A549 treated with CpdA at 1 μM for 4 hours (cell line): ENCODE data around the gene RPP14. TPM values are rescaled to one million over a fixed set of nuclear protein-coding genes. Genes with fewer than 3 reads are reported as not detected.

Source experiments
- total RNA-seq: library from RNA; stranded (reverse); fragments of 200-300 nt; extraction: Qiagen RNA extraction; gene quantifications from 5 replicates; pipeline ENCODE4 v1.2.3, GENCODE V29; 2022; ENCODE audit warnings: low read depth

The RPP14 gene
- 9.3 to 14.1 TPM (median 10.1 TPM) in 5 replicates for total RNA-seq

DNA sequence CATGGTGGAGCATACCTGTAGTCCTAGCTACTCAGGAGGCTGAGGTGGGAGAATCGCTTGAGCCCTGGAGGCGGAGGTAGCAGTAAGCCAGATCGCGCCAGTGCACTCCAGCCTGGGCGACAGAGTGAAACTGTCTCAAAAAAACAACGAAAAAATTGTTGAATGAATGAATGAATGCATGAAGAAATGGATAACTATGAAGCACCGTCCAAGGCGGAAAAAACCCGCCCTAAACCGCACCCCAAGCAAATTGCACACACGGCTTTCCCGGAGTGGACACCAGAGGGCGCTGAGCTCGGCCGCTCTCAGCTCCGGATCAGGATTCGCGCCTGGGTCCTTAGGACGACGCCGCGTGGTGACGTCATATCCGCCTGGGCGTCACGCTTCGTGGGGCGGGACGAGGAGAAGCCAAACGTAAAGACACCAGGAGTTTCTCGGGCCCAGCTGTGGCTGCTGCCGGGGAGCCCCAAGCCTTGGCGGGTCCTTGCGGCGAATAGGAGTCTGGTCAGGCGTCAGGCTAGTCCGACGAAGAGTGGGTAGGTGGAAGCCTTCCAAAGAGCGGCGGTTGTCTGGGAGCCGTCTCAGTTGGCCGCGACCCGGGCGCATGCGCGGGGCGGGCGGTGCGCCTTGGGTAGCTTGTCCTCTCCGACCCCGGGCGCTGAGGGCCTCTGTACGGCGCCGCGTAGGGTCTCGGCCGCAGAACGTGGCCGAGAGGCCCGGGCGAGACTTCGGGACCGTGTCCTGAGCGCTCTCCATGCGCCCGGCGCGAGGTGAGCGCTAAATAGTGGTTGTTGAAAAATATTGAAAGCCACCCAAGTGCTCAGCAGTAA, at the start of gene RPP14, which contains the start of gene HTD2:
Gene RPP14 (plus strand): TSS at position 364 of the 830 bp plus-strand sequence. CDS start 4,085 bp downstream, outside the sequence.
Gene HTD2 (plus strand): TSS at position 639 of the 830 bp plus-strand sequence. CDS start 11,094 bp downstream, outside the sequence.

DNA sequence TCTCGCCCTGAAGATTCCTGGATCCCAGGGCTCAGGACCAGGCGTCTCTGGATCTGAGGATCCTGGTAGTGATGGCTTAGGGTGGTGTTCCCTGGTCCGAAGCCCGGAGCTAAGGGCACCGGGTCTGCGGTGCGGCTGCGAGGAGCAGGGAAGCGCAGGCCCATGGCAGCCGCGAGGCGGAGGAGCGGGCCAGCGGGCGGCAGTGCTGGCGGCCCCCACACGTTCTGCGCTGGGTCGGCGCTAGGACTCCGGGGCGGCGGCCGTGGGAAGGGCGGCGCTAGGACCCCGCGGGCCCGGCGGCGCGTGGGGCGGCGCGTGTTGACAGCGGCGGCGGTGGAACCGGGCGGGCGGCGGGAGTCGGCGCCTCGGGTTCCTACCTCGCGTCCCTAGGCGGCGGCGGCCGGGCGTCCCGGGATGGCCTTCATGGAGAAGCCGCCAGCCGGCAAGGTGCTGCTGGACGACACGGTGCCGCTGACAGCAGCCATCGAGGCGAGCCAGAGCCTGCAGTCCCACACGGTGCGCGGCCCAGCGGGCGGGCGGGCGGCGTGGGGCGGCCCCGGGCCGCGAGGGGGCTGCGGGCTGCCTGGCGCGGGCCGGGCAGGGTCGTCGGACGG, 26.6 kb downstream of the RPP14 start, which contains the start of gene PXK:
Gene PXK (plus strand): TSS at position 318 of the 614 bp plus-strand sequence. CDS start 97 bp downstream, at position 415.

Other genes with a start within 250 kb of the RPP14 start
- gene DNASE1L3, start 95.3 kb upstream of the RPP14 start, total RNA-seq: 0.09 to 0.30 TPM (median 0.16 TPM) in 3 of 5 replicates, not detected in the others
- gene ABHD6, start 68.5 kb upstream of the RPP14 start, total RNA-seq: 11.4 to 14.6 TPM (median 13.0 TPM) in 5 replicates
- 5.5 to 8.5 TPM (median 7.2 TPM) in 5 replicates for gene HTD2, start 275 bp downstream of the RPP14 start, total RNA-seq
- gene PXK, start 26.6 kb downstream of the RPP14 start, total RNA-seq: 4.9 to 7.6 TPM (median 6.6 TPM) in 5 replicates
- 56.1 to 71.4 TPM (median 61.2 TPM) in 5 replicates for gene PDHB, start 127.6 kb downstream of the RPP14 start, total RNA-seq
- gene KCTD6, start 185.9 kb downstream of the RPP14 start, total RNA-seq: 7.7 to 9.4 TPM (median 8.7 TPM) in 5 replicates
- gene ACOX2, start 230.9 kb downstream of the RPP14 start, total RNA-seq: 6.7 to 13.0 TPM (median 10.9 TPM) in 5 replicates